GM18858 (cell line): Measurements from ENCODE around the gene CNTNAP2.

Source experiments
- ATAC-seq: cut with Tn5 transposase; IDR thresholded peaks from one replicate; pipeline ENCODE4 v1.9.1; 2021; ENCODE audit not compliant: unreplicated experiment

The CNTNAP2 gene

GRCh38 chr7:147516391-147516790 lies 1399.8 kb downstream of the CNTNAP2 start:
- no peak for ATAC-seq

- ATAC-seq = no peak
These were observed 1402.5 kb downstream of the CNTNAP2 start for GRCh38 chr7:147519062-147519461.

DNA sequence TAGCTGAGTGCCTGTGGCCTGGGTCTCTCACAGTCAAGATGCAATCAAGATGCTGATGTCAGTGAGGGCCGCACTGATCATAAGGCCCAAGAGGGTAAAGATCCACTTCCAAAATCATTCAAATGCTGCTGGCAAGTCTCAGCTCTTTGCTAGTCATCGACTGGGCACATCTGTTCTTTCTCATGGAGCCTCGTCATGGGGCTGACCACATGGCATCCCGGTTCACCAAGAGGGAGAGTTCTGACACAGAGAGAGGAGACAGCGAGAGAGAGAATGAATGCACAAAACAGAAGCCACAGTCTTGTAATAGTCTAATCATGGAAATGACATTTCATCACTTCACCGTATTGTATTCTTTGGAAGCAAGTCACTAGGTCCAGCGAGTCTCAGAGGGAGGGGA lies 1406.5 kb downstream of the CNTNAP2 start:
- ATAC-seq = no peak

DNA sequence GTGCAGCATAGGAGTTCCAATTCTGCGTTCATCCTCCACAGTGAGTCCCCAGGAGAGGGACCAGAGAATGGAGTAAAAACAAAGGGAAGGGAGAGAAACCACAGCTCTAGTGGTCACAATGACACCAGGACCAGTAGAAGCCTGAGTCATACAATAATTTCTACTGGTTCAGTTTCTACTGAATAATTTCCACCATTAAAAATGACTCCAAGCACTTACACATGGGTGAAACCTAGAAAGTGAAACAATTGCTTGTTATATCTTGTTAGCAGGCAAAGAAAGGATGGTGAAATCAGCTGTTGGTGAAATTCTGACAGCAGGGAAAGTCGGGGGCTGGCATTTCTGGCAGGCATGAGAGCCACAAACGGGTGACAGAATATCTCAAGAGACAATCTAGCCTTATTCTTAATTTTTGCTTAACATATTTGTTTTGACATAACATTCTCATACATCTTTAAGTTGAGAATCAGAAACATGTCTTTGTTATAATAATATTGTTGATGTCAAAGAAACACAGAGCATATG lies 1408.2 kb downstream of the CNTNAP2 start:
- no peak for ATAC-seq

DNA sequence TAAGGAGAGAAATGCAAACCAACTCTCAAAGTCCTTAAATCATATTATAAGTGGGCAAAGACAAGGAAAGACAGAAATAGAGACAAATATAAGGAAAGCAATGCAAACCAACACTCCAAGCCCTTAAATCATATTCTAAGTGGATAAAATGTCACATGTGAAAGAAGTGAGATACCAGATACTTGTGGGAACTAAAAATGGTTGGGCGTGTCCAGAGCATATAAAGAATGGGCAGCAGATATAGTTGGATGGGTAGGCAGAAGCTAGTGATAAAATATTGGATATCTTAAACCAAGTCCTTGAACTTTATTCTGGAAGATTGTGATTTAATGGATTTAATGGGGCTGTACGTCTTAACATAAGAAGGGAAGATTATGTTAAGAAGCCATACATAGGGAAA lies 1408.7 kb downstream of the CNTNAP2 start:
- no peak for ATAC-seq

DNA sequence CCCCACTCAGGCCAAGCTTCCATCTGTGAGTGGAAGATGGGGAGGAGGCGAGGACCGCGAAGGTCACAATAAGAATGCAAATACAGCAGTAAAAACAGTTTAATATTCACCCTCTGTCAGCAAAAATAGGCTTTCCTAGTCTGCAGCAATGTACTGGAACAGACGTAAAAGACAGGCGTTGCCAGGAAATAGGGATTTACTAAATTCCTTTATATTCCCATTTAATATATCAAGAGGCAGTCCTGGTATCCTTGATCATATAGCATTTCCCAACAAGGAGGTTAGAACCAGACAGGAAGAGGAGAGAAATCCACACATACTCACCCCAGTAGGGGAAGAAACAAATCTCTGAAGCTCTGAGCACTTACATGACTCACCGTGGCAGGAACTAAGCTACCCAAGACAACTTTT lies 1419.1 kb downstream of the CNTNAP2 start:
- ATAC-seq = no peak

GRCh38 chr7:147539685-147540084 lies 1423.1 kb downstream of the CNTNAP2 start:
- no peak for ATAC-seq

DNA sequence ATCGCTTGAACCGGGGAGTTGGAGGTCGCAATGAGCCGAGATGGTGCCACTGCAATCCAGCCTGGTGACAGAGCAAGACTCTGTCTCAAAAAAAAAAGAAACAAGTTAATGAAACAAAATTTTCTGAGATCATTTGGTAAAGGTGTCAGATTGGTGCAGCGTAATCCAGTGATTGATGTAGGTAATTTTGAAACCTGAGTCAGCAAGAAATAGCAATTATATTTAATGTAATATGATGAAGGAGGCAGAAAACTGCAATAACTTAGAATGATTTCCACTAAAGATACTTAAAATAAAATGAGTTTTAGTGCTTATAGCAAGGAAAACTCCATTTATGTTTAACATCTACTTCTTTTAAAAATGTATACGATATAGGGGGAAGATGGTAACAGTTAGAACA lies 1424.1 kb downstream of the CNTNAP2 start:
- no peak for ATAC-seq

DNA sequence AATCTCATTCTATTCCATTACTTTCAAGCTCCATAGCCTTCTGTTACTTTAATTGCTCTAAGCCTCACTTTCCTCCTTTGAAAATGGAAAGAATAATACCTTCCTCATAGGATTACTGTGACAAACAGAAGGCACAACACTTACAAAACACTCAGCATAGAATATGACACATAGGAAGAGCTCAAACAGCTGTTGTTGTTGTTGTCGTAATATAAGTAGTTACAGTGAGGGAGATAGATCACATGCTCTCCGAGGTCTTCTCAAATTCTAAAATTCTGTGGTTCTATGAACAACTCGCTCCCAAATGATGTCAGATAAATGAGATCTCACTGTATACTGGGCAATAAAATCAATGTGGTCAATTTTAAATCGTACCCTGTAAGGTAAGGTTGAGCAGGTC lies 1424.7 kb downstream of the CNTNAP2 start:
- no peak for ATAC-seq

DNA sequence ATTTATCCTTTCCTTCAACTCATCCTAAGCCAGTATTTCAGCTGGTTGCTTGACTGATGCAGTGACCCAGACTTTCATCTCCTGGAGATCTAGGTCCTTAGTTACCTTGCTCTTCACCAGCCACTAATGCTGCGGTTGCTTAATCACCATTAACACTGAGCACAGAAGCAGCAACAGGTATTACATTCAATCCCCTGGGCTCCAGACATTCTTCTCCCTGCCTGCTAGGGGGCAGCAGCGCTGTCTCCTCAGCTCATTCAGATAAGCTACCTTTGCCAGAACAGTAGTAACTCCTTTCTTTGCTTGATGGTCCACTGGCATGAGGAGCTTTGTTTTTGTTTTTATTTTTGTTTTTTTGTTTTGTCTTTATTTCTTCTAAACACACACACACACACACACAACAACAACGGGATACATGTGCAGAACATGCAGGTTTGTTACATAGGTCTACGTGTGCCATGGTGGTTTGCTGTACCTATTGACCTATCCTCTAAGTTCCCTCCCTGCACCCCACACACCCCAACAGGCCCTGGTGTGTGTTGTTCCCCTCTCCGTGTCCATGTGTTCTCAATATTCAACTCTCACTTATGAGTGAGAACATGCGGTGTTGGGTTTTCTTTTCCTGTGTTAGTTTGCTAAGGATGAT lies 1430.8 kb downstream of the CNTNAP2 start:
- ATAC-seq = no peak

DNA sequence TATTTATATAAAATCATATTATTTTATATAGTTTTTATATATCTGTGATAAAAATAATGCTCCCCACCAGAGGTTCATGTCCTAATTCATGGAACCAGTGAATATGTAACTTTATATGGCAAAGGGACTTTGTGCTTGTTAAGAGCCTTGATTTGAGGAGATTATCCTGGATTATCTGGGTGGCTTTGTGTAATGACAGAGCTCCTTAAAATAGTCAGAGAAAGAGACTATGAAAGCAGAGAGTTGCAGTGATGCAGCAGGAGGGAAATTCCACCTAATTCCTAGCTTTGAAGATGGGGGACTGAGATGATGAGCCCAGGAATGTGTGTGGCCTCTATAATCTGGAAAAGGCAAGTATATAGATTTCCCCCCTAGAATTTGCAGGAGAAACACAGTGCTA lies 1439.7 kb downstream of the CNTNAP2 start:
- no peak for ATAC-seq

GRCh38 chr7:147563669-147564068 lies 1447.1 kb downstream of the CNTNAP2 start:
- no peak for ATAC-seq

DNA sequence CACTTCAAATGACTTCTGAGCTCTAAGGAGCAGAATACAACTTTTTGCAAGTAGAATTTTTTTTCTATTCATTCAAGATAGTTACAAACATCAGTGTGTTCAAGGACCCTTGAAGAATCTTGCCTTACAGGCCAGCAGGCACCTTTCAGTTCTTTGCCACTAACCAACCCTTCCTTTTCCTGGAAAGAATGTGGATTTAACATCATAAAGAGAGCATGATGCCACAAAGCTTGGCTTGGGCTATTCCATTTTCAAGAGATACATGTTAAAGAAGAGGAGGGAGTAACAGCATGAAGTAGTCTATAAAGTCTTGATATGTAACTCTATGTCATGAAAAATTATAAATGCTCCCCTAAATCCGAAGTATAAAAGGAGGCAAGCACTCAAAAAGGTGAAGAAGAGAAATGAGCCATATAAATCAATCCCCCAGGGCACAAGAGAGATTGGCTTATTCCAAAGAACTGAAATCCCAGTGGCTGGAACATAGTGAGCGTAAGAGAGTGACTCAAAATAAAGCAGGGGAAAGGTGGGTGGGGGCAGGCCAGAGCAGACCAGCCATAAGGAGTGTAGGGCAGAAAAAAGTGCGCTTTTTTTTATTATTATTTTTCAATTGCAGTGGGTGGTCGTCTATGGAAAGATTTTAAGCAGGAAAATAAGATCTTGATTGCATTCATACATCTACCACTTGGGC lies 1448.3 kb downstream of the CNTNAP2 start:
- ATAC-seq = no peak

- no peak for ATAC-seq
These were observed 1450.4 kb downstream of the CNTNAP2 start for GRCh38 chr7:147567043-147567442.

DNA sequence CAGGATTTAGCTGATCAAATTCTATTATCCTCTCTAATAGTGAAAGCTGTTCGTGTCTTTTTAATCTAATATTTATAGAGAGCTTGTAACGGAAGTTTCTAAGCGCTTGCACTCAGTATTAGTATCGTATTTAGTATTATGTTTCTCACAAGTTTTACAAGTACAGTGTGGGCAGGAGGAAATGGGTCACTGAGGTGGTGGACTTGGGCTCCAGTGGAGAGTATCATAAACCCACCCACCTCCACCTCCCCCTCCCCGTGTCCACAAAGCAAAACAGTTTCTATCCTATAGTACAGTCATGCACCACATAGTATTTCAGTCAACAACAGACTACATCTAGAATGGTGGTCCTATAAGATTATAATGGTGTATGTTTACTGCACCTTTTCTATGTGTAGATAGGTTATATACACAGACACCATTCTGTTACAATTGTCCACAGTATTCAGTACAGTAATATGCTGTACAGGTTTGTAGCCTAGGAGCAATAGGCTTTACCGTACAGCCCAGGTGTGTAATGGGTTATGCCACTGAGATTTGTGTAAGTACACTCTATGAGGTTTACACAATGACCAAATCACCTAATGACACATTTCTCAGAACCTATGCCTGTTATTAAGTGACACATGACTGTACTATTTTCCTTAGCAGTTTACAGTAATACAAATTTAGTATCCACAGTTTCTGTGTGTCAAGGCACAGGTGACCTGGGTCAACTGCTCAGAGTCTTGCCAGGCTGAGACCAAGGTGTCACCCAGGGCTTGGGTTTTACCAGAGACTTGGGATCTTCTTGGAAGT lies 1452.7 kb downstream of the CNTNAP2 start:
- ATAC-seq = no peak

- ATAC-seq = no peak
These were observed 1453.8 kb downstream of the CNTNAP2 start for GRCh38 chr7:147570390-147570789.

DNA sequence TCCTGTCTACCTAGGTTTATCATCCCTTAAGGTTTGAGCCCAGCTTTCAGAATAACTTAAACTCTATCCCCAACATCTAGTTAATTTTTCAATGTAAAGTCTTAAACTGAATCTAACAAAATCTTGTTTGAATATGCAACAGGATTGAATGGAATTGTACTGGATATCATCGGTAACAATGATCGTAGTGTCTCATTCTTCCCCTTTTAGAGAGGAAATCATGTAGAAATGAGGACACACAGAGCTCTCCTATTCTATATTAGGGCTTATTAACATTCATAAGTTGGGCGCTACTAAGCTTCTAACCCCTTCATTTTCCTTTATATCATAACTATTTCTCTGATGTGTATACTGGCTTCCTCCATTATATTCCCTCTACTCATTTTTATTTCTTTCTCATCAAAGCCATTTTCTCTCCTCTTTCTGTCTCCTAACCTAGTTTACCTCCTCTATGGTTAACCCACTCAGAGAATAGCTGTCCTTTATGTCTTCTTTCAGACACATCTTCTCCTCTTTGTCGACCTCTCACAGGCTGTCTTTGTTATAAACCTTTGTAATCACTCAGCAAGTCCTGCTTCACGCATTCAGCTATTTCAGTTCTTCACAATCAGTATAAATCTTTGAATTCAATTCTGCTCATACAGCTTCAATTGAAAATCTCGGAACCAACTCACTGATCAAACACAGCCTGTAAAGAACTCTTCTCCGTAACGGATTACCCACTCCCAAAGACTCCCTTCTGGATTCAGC lies 1455.0 kb downstream of the CNTNAP2 start:
- ATAC-seq = no peak

DNA sequence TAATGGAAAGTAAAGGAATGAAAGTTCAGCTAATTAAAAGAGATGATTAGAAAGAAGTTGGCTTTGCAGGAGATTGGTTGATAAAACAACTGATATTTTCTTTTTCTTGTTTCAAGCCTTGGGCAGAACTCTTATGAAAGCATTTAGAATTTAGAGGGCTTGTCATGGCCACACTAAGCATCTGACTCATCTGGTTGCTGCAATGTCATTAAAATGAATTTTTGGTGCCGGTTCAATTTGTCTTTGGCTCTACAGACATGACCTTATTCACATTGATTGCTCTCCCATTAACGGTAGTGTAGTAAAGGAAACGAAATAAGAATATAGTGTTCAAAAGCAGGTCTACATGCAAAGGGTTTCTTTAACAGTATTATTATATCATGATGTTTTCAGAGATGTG lies 1461.6 kb downstream of the CNTNAP2 start:
- no peak for ATAC-seq

DNA sequence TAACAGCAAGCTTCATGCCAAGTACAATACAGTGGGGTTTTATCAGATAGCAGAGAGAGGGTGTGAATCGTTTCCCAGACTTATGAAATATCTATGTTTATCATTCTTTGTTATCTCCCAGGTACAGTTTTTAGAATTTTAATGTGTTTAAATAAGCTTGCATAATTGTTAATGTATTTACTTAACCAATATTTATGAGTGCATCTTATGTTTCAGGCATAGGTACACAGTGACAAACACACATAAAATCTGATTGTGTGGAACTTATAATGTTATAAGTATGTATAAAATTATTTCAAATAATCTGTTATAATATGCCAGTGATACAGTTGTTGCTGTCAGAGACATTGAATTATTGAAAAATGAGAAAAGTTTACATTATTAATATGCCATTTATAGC lies 1462.5 kb downstream of the CNTNAP2 start:
- ATAC-seq = no peak

- no peak for ATAC-seq
These were observed 1468.2 kb downstream of the CNTNAP2 start for GRCh38 chr7:147584771-147585193.

DNA sequence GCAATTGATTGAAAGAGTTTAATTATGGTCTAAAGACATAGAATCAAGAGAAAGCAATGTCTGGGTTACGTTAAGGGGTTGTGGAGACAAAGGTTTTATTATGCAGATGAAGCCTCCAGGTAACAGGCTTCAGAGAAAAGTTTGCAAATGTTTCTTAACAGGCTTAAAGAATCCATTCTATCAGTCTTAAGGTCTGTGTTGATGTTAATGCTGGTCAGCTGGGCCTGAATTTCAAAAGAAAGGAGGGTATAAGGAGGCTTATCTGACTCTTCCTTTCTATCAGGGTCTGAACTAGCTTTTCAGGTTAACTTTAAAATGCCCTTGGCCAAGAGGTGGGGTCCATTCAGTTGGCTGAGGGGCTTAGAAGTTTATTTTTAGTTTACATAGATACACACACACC lies 1469.5 kb downstream of the CNTNAP2 start:
- ATAC-seq = no peak
